NCI-H2107 (cell line): Measurements from ENCODE around the gene UBE2H.
"Not testable (repeated sequence)": the region's sequence is repeated elsewhere in the genome, so short reads cannot be mapped to it uniquely, and the experiment has no call there.

Experiments used
- DNase-seq: peaks from one replicate; lab custom pipeline; 2025; lab: John Stamatoyannopoulos, UW

UBE2H gene

GRCh38 chr7:129952653-129953560, at the start of gene UBE2H:
UBE2H (minus strand) TSS chr7:129952960; CDS start chr7:129952555, 405 bp downstream.
- DNase-seq: peak; percentile 77

- no peak for DNase-seq
Observed at GRCh38 chr7:129998446-129998845, 45.7 kb upstream of the UBE2H start.

GRCh38 chr7:129997285-129997684, 44.5 kb upstream of the UBE2H start:
- DNase-seq: no peak

- DNase-seq: no peak
Observed at GRCh38 chr7:129993275-129993674, 40.5 kb upstream of the UBE2H start.

- no peak for DNase-seq
Observed at GRCh38 chr7:129990403-129991192, 37.8 kb upstream of the UBE2H start.

- DNase-seq: no peak
Observed at GRCh38 chr7:129989466-129989865, 36.7 kb upstream of the UBE2H start.

- no peak for DNase-seq
Observed at GRCh38 chr7:129986600-129986999, 33.8 kb upstream of the UBE2H start.

GRCh38 chr7:129980667-129981066, 27.9 kb upstream of the UBE2H start:
- no peak for DNase-seq

GRCh38 chr7:129975309-129975708, 22.5 kb upstream of the UBE2H start:
- DNase-seq: no peak

- no peak for DNase-seq
Observed at GRCh38 chr7:129970816-129971215, 18.1 kb upstream of the UBE2H start.

- no peak for DNase-seq
Observed at GRCh38 chr7:129969881-129970446, 17.2 kb upstream of the UBE2H start.

- no peak for DNase-seq
Observed at GRCh38 chr7:129968592-129969383, 16.0 kb upstream of the UBE2H start.

- not testable (repeated sequence) for DNase-seq
Observed at GRCh38 chr7:129960204-129960475, 7.4 kb upstream of the UBE2H start.

- DNase-seq: no peak
Observed at GRCh38 chr7:129959471-129960203, 6.9 kb upstream of the UBE2H start.

- no peak for DNase-seq
Observed at GRCh38 chr7:129958643-129959470, 6.1 kb upstream of the UBE2H start.

GRCh38 chr7:129955993-129956543, 3.3 kb upstream of the UBE2H start:
- no peak for DNase-seq

- no peak for DNase-seq
Observed at GRCh38 chr7:129952086-129952652, 591 bp downstream of the UBE2H start.

GRCh38 chr7:129951226-129952085, 1.3 kb downstream of the UBE2H start:
- no peak for DNase-seq

- DNase-seq: no peak
Observed at GRCh38 chr7:129950933-129951225, 1.9 kb downstream of the UBE2H start.
